NCI-H2196 treated with DMSO at 0.1 percent for 48 hours (cell line): ENCODE measurements around the gene GALNT8.
"Not testable (repeated sequence)": the region's sequence is repeated elsewhere in the genome, so short reads cannot be mapped to it uniquely, and the experiment has no call there.

Experiments used
- DNase-seq: peaks from one replicate; lab custom pipeline; 2025; ENCODE audit not compliant: unreplicated experiment; lab: John Stamatoyannopoulos, UW

GALNT8 gene

DNA sequence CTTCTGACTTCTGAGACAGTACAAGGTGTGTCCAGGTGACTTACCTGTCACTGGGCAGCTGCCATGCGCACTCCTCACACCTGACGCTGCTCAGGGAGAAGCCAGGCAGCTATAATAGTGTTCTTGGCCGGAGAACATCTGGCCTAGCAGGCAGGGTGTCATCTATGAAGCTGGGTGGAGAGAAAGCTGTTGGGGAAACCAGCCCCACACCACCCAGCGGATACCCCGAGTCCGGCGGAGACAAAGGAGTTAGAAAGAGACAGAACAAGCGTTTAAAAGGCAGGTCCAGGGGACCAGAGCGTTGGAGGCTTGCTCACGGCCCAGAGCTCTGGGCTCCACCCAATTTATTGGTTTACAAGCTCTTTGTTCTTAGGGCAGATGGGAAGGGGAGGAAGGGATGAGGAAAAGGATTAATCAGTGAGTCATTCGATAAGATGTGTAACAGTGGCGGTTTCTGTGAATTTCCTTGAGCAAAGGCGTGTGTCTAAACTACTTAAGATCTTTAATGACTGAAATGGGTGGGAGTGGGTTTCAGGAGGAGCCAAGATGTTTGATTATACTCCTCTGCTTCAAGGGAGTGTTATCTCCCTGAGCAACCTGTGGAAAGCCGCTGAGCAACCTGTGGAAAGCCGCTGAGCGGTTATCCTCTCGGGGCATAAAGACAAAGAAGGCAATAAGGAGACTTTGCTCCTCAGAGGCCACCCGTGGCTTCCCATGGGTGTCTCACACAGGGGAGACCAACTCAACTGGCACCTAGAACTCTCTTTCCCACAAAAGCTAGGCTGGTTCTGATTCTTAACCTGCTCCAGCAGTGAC lies at the start of gene GALNT8:
Gene GALNT8, plus strand, starts transcription at position 580 of the 816 bp plus-strand sequence. CDS start 278 bp downstream, outside the sequence.
- DNase-seq, result no peak

DNA sequence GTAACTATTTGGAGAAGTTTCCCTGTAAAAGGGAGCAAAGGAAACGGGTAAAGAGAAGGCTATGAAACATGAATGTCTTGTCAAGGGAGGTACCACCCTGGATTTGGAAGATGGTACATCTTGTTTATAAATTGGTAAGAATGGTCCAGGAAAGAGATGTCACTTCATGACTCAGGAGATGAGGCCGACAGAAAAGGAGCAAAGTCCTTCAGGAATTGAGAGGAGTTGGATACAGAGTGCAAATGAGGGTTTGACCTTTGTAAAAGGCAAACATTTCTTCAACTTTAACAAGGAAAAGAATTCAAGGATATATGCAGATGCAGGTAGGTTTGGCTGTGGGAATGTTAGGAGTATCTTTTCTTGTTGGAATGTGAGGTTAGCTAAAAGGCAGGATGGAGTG lies 40.5 kb upstream of the GALNT8 start:
- no peak for DNase-seq

DNA sequence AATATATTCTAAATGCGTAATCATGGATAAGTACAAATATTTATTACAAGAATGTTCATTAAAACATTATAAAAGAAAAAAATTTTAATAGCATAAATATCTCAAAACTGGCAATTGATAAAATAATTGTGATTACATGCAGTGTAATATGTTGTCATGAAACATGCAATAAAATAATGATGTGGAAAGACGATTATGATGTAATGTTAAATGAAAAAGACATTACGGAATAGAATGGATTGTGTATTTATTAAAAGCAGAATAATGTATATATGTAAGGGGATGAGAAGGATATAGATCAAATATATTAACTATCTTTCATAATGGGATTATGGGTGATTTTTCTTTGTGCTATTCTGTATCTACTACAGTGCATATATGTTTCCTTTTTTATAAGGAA lies 38.5 kb upstream of the GALNT8 start:
- no peak for DNase-seq

DNA sequence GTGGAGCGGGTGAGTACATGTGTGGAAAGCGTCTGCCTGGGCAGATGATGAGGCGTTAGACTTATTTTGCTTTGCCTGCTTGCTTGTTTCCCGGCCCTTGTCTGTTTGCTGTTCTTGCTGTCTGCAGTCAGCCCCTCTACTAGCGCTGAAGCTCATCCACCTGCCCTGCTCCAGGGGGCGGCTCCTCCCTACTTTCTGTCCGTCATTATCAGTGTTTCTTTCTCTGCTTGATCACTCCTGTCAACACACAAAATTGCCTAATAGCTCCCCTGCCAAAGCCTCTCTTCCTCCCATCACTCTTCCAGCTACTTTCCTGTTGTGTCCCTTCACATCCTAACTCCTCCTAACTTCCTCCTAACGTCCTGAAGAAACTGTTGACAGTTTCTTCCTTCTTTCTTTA lies 34.9 kb upstream of the GALNT8 start:
- DNase-seq, result no peak

DNA sequence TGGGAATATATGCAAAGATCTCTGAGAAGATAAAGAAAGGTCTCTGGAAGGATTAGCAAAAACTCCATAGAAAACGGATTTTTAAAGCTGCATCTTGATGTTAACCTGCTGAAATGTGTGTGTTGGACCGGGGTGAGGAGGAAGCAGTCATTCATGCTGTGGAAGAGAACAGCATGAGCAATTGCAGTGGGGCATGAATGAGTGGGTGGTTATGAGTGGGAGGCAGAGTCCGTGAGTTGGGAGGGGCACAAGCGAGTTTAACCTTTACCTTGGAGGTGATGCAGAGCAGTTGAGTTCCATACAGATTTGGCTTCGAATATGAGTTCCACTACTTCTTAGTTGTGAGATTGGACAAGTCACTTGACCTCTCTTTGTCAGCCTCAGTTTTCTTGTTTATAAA lies 29.4 kb upstream of the GALNT8 start:
- DNase-seq, result no peak

DNA sequence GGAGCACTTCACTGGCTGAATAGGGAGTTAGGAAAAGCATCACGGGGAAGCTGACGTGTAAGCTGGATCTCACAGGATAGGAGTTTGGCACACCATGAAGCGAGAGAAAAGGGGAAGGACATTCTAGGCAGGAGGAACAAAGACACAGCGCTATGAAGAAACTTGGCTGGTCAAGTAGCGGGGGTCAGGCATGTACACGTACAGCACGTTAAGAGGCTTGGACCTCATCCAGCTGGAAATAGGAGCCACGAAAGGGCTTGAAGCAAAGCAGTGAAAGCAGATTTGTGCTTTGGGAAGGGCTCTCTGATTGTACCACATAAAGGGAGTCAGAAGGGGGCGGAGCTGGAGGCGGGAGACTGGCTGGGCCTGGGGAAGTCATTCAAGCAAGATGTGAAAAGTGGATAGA lies 19.6 kb upstream of the GALNT8 start:
- DNase-seq, result no peak

DNA sequence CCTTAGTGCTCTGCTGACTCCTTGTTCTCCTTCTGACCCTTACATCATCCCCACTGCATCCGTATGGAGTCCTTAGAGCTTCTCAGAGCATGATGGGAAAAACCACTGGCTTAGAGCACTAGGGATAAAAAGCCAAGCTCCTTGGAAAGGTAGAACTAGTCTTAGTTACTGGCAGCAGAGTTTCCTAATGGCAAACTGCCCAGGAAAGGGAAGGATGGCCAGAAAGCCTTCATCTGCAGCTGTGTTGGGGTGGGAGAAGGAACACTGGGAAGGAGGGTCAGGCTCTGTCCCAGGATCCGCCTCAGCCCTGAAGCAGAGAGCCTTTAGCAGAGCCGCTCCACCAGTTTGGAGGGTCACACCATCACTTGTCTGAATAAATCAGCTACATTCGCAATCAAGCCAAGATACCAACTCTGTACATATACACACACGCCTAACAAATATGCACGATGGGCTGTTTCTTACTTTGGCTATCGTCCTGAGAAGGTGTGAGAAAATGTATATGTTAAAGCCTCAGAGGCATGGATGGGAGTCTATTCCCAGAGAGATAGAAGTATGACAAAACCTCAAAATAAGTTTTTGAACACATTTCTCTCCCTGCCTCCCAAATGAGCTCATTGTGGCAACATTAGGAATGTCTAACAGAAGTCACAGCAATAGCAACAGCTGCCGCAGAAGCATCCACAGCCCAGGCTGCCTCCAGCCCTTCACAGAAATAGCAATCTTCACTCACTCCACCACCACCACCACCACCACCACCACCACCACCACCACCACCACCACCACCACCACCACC lies 18.6 kb upstream of the GALNT8 start:
- no peak for DNase-seq

DNA sequence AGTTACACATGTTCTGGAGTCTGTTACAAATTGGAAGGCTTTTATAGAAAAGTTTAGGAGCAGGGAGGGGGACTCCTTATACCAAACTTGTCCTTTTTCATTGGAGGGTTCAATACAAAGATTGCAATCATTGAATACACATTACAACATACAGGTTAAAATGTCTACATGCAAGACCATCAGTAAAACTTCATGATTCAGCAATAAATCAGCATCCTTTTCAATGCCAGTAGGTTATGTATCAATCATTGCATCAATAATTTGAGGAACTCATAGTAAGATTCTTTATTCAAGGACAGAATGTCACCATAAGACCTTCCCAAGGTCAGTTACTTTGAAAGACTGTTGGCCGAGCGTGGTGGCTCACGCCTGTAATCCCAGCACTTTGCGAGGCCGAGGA lies 16.5 kb upstream of the GALNT8 start:
- DNase-seq, result no peak

- no peak for DNase-seq
Observed at GRCh38 chr12:4705824-4706223, 14.4 kb upstream of the GALNT8 start.

- DNase-seq, result no peak
Observed at GRCh38 chr12:4707306-4707705, 12.9 kb upstream of the GALNT8 start.

DNA sequence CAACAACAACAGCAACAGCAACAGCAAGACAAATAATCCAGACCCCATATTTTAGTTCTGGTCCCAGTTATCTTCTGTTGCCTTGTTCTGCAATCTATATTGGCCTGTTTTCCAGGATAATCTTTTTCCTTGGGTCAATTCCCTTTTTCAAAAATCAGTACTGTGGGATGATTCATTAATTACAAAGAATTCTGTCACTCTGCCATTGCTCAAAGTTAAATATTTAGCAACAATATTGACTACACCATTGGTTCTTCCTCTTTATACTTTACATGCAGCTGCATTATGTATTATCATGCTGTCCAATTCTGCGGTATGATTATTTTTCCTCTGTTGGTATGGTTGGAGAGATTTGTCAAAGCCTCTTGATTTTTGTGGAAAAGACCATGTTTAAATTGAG lies 10.1 kb upstream of the GALNT8 start:
- DNase-seq, result no peak

GRCh38 chr12:4714879-4715278 lies 5.3 kb upstream of the GALNT8 start:
- DNase-seq, result no peak

DNA sequence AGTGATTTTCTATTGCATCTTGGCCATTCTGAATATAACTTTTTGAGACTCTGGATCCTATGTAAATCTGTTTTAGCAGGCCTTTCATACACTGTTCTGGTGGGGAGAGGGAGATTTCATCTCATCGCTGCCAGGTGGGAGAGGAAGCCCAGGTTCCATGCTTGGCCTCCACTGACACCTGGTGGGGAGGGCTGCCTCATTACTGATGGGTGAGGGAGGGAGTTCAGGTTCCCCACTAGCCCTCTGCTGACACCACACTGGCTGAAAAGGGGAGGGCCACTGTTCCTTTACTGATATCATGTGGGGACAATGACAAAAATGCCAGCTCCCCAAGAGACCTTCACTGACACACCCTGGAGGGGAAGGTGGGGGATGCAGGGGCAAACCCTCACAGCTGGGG lies 2.4 kb upstream of the GALNT8 start:
- no peak for DNase-seq

DNA sequence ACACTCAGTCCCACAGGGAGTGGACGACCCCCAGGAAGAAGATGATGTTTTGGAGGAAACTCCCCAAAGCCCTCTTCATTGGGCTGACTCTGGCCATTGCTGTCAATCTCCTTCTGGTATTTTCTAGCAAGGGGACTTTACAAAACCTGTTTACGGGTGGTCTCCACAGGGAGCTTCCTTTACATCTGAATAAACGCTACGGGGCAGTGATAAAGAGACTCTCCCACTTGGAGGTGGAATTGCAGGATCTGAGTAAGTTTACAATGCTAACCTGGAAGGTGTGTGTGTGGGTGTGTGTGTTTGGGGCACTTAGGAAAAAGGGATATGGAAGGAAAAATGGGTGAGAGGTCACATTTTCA lies 416 bp downstream of the GALNT8 start:
- no peak for DNase-seq

- DNase-seq, result not testable (repeated sequence)
Observed at GRCh38 chr12:4721587-4721986, 1.4 kb downstream of the GALNT8 start.

GRCh38 chr12:4723226-4723625 lies 3.0 kb downstream of the GALNT8 start:
- no peak for DNase-seq

DNA sequence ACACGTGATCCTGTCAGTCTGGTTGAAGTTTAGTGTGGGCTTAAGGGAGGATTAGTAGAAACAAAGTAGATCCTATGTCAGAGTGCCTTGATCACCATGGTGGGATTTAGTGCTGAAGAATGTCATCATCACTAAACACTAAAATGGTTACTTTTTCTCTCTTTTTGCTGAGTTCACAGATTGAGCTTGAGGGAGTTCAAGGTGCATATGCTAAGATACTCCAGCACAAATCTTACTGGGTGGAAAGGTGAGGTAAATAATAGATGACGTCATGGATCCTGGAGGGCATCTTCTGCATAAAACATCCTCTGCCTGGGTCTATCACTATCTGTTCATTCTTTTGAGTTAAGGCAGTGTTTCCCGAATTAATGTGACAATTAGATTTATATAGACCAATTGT lies 4.9 kb downstream of the GALNT8 start:
- no peak for DNase-seq

DNA sequence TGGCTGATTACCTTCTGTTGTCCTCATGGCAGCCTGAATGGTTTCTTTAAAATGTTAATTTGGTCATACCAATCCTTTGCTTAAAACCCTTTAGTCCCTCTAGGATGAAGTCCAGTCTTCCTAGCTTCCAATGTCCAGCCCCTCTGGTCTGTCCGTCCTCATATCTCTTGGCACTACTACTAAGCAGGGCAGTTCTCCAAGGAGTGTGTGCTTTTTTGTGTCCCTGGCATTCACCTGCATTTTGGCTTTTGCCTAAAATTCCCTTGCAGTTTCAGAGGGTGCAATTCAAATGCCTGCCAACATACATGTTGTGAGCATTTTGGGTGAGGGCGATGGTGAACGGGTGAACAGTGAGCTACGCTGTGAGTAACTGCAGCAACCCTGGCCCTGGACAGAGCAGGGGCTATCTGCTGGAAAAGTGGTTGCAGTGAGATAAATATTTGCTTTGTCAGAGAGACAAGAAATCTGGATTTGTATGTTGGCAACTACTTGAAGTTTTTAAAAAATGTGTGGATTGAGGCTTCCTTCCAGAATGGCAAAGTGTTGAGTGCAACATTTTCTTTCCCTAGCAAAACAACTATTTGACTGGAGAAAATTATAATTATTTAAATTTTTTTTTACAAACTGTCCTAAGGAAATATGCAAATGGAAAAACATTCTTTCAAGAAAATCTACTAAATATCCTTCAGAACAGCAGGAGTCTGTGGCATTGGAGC lies 14.6 kb downstream of the GALNT8 start:
- no peak for DNase-seq

GRCh38 chr12:4736091-4736490 lies 15.9 kb downstream of the GALNT8 start:
- no peak for DNase-seq

DNA sequence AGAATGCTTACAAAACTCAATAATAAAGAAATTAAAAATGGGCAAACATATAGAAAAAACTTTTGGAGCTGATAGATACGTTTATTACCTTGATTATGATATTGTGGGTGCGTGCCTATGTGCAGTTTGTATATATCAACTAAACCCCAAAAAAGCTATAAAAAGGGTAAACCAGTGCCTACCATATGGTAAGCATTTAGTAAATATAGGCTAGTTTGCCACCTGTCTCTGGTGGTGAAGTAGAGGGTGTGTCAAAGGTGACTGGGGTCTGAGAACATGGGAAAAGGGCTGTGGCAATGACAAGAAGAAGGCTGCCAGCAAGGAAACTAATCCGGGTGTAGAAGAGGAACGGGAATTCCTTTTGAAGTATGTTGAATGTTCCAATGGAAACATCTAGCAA lies 18.3 kb downstream of the GALNT8 start:
- no peak for DNase-seq

DNA sequence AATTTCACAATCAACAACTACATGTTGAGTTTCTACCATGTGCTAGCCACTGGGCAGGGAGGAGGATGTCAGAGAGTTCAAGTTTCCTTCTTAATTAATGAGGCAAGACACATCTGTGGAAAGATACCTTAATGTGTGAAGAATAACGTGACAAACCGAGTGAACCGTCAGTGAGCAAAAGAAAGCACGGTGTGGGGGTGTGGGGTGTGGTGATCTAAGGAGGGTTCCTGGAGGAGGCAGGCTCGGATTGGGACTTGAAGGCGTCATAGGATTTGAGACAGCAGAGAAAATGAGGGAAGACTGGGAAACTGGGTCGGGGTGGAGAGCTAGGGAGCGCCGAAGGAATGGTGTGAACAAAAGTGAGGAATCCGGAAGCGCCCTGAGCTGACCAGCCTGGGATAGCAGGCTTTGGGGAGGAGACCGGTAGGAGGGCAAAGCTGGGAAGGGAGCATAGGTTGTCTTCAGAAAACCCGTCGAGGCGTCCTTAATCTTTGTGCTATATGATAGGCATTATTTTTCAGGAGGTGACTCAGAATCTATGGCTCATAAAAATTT lies 22.3 kb downstream of the GALNT8 start:
- no peak for DNase-seq

DNA sequence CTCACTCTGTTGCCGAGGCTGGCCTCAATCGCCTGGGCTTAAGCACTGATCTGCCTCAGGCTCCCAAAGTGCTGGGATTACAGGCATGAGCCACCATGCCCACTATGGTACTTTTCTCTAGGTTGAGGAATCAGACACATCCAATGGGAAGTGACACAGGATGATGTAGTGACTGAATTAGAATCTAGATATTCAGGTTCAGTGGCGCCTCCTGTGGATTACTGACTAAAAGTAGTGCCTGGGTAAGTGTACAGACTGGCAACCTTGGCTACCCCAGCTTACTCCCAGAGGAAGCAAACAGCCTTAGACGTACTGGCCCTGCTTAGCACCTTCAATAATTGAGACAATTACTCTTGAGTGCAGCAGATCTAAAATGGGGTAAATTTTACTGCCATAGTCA lies 22.8 kb downstream of the GALNT8 start:
- DNase-seq, result no peak
